B cell (primary cell): Measurements from ENCODE around the gene ASB2. TPM values are rescaled to one million over a fixed set of nuclear protein-coding genes. Genes with fewer than 3 reads are reported as not detected.

Experiments used
- ATAC-seq: fragments of 200-7000 bp; cut with Tn5 transposase; one replicate; pipeline ENCODE4 v1.10.0; 2021; ENCODE audit warnings: low read depth, mild to moderate bottlenecking, moderate number of reproducible peaks, moderate library complexity
- CTCF ChIA-PET: fragments of 350-600 bp; sonication (Branson Sonifier 250); formaldehyde crosslinking; loops from one replicate; lab custom pipeline; 2021; ENCODE audit warnings: antibody characterized with exemption, inconsistent platforms; lab: Charles Lee
- POLR2A ChIA-PET: fragments of 350-600 bp; sonication (Branson Sonifier 250); formaldehyde crosslinking; loops from one replicate; lab custom pipeline; 2021; ENCODE audit warnings: antibody characterized with exemption; lab: Charles Lee
- DNase-seq: peaks from one replicate; pipeline ENCODE4 v3.0.0; 2013
- H2AFZ ChIP-seq: 2 replicates; pipeline ENCODE4 v1.6.1; 2012; ENCODE audit warnings: mild to moderate bottlenecking, low read depth, low read length; ENCODE audit not compliant: insufficient read depth, poor library complexity, severe bottlenecking
- H3K27ac ChIP-seq, 2 donors: 1 replicate in 1 of 2; 2 replicates in 1 of 2; pipeline ENCODE4 v1.5.1; 2012 to 2013; ENCODE audit warnings: low read length in 2 of 2, mild to moderate bottlenecking in 2 of 2, moderate library complexity in 1 of 2
- H3K27me3 ChIP-seq, 4 experiments: fragments of 200-600 bp in 1 of 4; sonication (generic) in 1 of 4; replicated peaks in 1 of 4; 1 replicate in 2 of 4; 2 replicates in 2 of 4; pipeline versions ENCODE4 v1.6.1 to v1.7.0; 2013 to 2016; ENCODE audit warnings: low read length in 3 of 4, mild to moderate bottlenecking in 2 of 4, mixed read lengths in 1 of 4, moderate library complexity in 1 of 4; ENCODE audit not compliant: insufficient read depth in 4 of 4, control insufficient read depth in 3 of 4; ENCODE audit errors: control extremely low read depth in 1 of 4
- H3K36me3 ChIP-seq, 2 experiments: replicated peaks in 1 of 2; 1 replicate in 1 of 2; 2 replicates in 1 of 2; pipeline versions ENCODE4 v1.6.1 to v1.7.1; 2013; ENCODE audit warnings: low read length in 1 of 2; ENCODE audit not compliant: insufficient read depth in 2 of 2, control insufficient read depth in 1 of 2; ENCODE audit errors: control extremely low read depth in 1 of 2, extremely low read depth in 1 of 2
- H3K4me1 ChIP-seq, 2 donors: fragments of 200-600 bp in 1 of 2; sonication (generic) in 1 of 2; 1 replicate in 1 of 2; 2 replicates in 1 of 2; pipeline versions ENCODE4 v1.5.1 to v1.6.1; 2013 to 2017; ENCODE audit warnings: low read length in 2 of 2; ENCODE audit not compliant: control insufficient read depth in 2 of 2, insufficient read depth in 2 of 2
- H3K4me2 ChIP-seq: replicated peaks from 2 replicates; pipeline ENCODE3; 2012; ENCODE audit warnings: mild to moderate bottlenecking, low read depth, low read length; ENCODE audit not compliant: poor library complexity, severe bottlenecking
- H3K4me3 ChIP-seq, 5 experiments: fragments of 200-600 bp in 1 of 5; sonication (generic) in 1 of 5; 1 replicate in 3 of 5; 2 replicates in 2 of 5; pipeline versions ENCODE4 v1.5.1 to v1.7.0; 2011 to 2016; ENCODE audit warnings: low read length in 4 of 5, mild to moderate bottlenecking in 4 of 5, low read depth in 2 of 5, control low read depth in 1 of 5, moderate library complexity in 1 of 5; ENCODE audit not compliant: insufficient read depth in 1 of 5; ENCODE audit errors: control extremely low read depth in 1 of 5, extremely low read depth in 1 of 5
- H3K79me2 ChIP-seq: fragments of 200-600 bp; sonication (generic); one replicate; pipeline ENCODE4 v1.6.0; 2016; ENCODE audit warnings: low read length; ENCODE audit not compliant: control insufficient read depth, insufficient read depth
- H3K9ac ChIP-seq: fragments of 200-600 bp; sonication (generic); 2 replicates; pipeline ENCODE4 v1.6.1; 2017; ENCODE audit warnings: mild to moderate bottlenecking, low read length, moderate library complexity
- H3K9me3 ChIP-seq, 3 donors: one replicate each; pipeline versions ENCODE4 v1.6.1 to v1.7.1; 2013; ENCODE audit warnings: low read length in 2 of 3; ENCODE audit not compliant: control insufficient read depth in 2 of 3, insufficient read depth in 1 of 3; ENCODE audit errors: control extremely low read depth in 1 of 3
- H4K20me1 ChIP-seq: 2 replicates; pipeline ENCODE4 v1.6.0; 2012; ENCODE audit warnings: mild to moderate bottlenecking, low read length; ENCODE audit not compliant: insufficient read depth, control insufficient read depth, poor library complexity, severe bottlenecking
- H3K27ac Mint-ChIP-seq: one replicate; pipeline ENCODE4 v1.8.0; 2021; ENCODE audit warnings: mixed read lengths
- H3K27me3 Mint-ChIP-seq: one replicate; pipeline ENCODE4 v1.8.0; 2021; ENCODE audit warnings: mixed read lengths
- H3K4me1 Mint-ChIP-seq: one replicate; pipeline ENCODE4 v1.8.0; 2021; ENCODE audit warnings: mixed read lengths
- H3K4me3 Mint-ChIP-seq: one replicate; pipeline ENCODE4 v1.8.0; 2021; ENCODE audit warnings: mixed read lengths
- H3K9me3 Mint-ChIP-seq: one replicate; pipeline ENCODE4 v1.8.0; 2022; ENCODE audit warnings: mixed read lengths; ENCODE audit not compliant: insufficient read depth
- CTCF ChIP-seq: fragments of 200-600 bp; IDR thresholded peaks from one replicate; pipeline ENCODE4 v1.8.0; 2022; ENCODE audit warnings: antibody characterized with exemption, mild to moderate bottlenecking
- EZH2 ChIP-seq: IDR thresholded peaks from 2 replicates; pipeline ENCODE4 v1.6.1; 2012; ENCODE audit warnings: borderline replicate concordance, low read depth, mild to moderate bottlenecking, moderate library complexity, low read length; ENCODE audit not compliant: insufficient read depth, poor library complexity, severe bottlenecking
- WGBS: methylation state at CpG from one replicate; pipeline ENCODE4 v1.1.5; 2013; ENCODE audit warnings: missing lambda C conversion rate; ENCODE audit not compliant: insufficient coverage; 5-methylcytosine and 5-hydroxymethylcytosine counted together
- intact Hi-C: fragments of 100-400 bp; cut with micrococcal nuclease; formaldehyde crosslinking; loops from one replicate; pipeline ENCODE4 v1.10.0; 2022
- polyA plus RNA-seq: library from polyadenylated mRNA; depleted of rRNA; stranded (reverse); fragments of >200 nt; gene quantifications from 2 replicates; pipeline ENCODE4 v1.2.3, GENCODE V29; 2012
- total RNA-seq, 2 donors: library from RNA; stranded (reverse); fragments of 120-200 nt in 1 of 2; gene quantifications; 1 replicate in 1 of 2; 2 replicates in 1 of 2; pipeline versions ENCODE4 v1.2.3 to v1.2.4, GENCODE V29; 2013 to 2022

The ASB2 gene
- total and polyA plus RNA-seq, 2 donors (not counting 1 experiment from before 2014, with no cell fraction given) = 1.5 to 2.7 TPM

- Histone ChIP-seq H3K27ac (no peak overlapping the region), H3K9ac (no peak overlapping the region), H4K20me1 (no peaks in the 10 kb centered on the region), H2AFZ (no peak overlapping the region), H3K36me3 (no peaks in the 10 kb centered on the region), H3K9me3 (peaks cover 0 to 7% (median 0%) of the 10 kb centered on the region in 3 donors), H3K4me3 (no peak overlapping the region), H3K4me1 (no peaks in the 10 kb centered on the region), H3K4me2 (no peak overlapping the region), H3K79me2 (no peaks in the 10 kb centered on the region), H3K27me3 (no peaks in the 10 kb centered on the region)
- TF ChIP-seq CTCF = no peak
- no peak for TF ChIP-seq EZH2
- Mint-ChIP-seq H3K27ac (no peak overlapping the region), H3K9me3 (no peaks in the 10 kb centered on the region), H3K4me1 (no peaks in the 10 kb centered on the region), H3K27me3 (no peaks in the 10 kb centered on the region), H3K4me3 (no peak overlapping the region)
- WGBS = 91% methylated on average over 26 of the region's 26 CpGs
- intact Hi-C loops = no loop called here
- ChIA-PET POLR2A (interaction anchor here (0.6 kb wide), 1 partner anchor 559 kb away, joined by 3 read pairs; no protein-coding TSS in a partner anchor), CTCF (no interaction called here)
- DNase-seq (no peak), ATAC-seq (no peak)
Measured at GRCh38 chr14:93928184-93929047, 48.0 kb downstream of the ASB2 start.

GRCh38 chr14:93927800-93928145 lies 48.6 kb downstream of the ASB2 start:
- H3K4me2 ChIP-seq = no peak overlapping the region

More at GRCh38 chr14:93927800-93928145, 48.6 kb downstream of the ASB2 start:
- Mint-ChIP-seq H3K27ac (no peak overlapping the region), H3K27me3 (no peaks in the 10 kb centered on the region), H3K4me1 (no peaks in the 10 kb centered on the region), H3K4me3 (no peak overlapping the region), H3K9me3 (no peaks in the 10 kb centered on the region)
- no peak for TF ChIP-seq CTCF
- TF ChIP-seq EZH2 = no peak
- CTCF ChIA-PET = no interaction called here
- no peaks in the 10 kb centered on the region for H3K4me1 ChIP-seq
- H3K4me3 ChIP-seq = no peak overlapping the region
- WGBS = 65% methylated on average over 4 of the region's 6 CpGs
- DNase-seq = no peak
- no peaks in the 10 kb centered on the region for H3K36me3 ChIP-seq
- no peak overlapping the region for H3K27ac ChIP-seq
- ATAC-seq = no peak
- H2AFZ ChIP-seq = no peak overlapping the region
- POLR2A ChIA-PET = interaction anchor here (0.6 kb wide), 1 partner anchor 559 kb away, joined by 3 read pairs; no protein-coding TSS in a partner anchor
- intact Hi-C loops = no loop called here
- no peak overlapping the region for H3K9ac ChIP-seq
- H3K79me2 ChIP-seq = no peaks in the 10 kb centered on the region
- no peaks in the 10 kb centered on the region for H3K27me3 ChIP-seq
- H4K20me1 ChIP-seq = no peaks in the 10 kb centered on the region
- H3K9me3 ChIP-seq = peaks cover 0 to 7% (median 0%) of the 10 kb centered on the region in 3 donors
